Measurements from ENCODE around the gene AAGAB.
"Not testable (repeated sequence)": the region's sequence is repeated elsewhere in the genome, so short reads cannot be mapped to it uniquely, and the experiment has no call there.

Gene AAGAB

GRCh38 chr15:67280217-67280616, 25.8 kb upstream of the AAGAB start:
- Histone ChIP-seq H3K4me1 (ENCODE audit: control insufficient read depth in 5 of 5, insufficient read depth in 5 of 5, low read length in 5 of 5) (no peaks in the 10 kb centered on the region), H3K9ac (ENCODE audit: low read length in 5 of 5) (no peak overlapping the region), H3K36me3 (ENCODE audit: control insufficient read depth in 5 of 5, insufficient read depth in 5 of 5, low read length in 5 of 5) (no peaks in the 10 kb centered on the region), H3K9me3 (ENCODE audit: control insufficient read depth in 5 of 5, low read length in 5 of 5) (no peaks in the 10 kb centered on the region), H3K4me3 (ENCODE audit: low read depth in 1 of 5, low read length in 5 of 5) (no peak overlapping the region), H3K27ac (ENCODE audit: low read depth, low read length) (no peak overlapping the region), H3K27me3 (ENCODE audit: control insufficient read depth in 5 of 5, insufficient read depth in 4 of 5, low read length in 5 of 5) (no peaks in the 10 kb centered on the region)

- Histone ChIP-seq H3K27ac (ENCODE audit: low read depth, low read length) (no peak overlapping the region), H3K9me3 (ENCODE audit: control insufficient read depth in 5 of 5, low read length in 5 of 5) (peaks cover 0 to 8% (median 4%) of the 10 kb centered on the region in 5 donors), H3K9ac (ENCODE audit: low read length in 5 of 5) (no peak overlapping the region), H3K27me3 (ENCODE audit: control insufficient read depth in 5 of 5, insufficient read depth in 4 of 5, low read length in 5 of 5) (no peaks in the 10 kb centered on the region), H3K4me1 (ENCODE audit: control insufficient read depth in 5 of 5, insufficient read depth in 5 of 5, low read length in 5 of 5) (no peaks in the 10 kb centered on the region), H3K36me3 (ENCODE audit: control insufficient read depth in 5 of 5, insufficient read depth in 5 of 5, low read length in 5 of 5) (no peaks in the 10 kb centered on the region), H3K4me3 (ENCODE audit: low read depth in 1 of 5, low read length in 5 of 5) (no peak overlapping the region)
These were observed 22.2 kb upstream of the AAGAB start for GRCh38 chr15:67276666-67277065.

GRCh38 chr15:67274236-67274635, 19.8 kb upstream of the AAGAB start:
- H3K4me1 ChIP-seq (ENCODE audit: control insufficient read depth in 5 of 5, insufficient read depth in 5 of 5, low read length in 5 of 5) = no peaks in the 10 kb centered on the region
- peaks cover 0 to 8% (median 4%) of the 10 kb centered on the region in 5 donors for H3K9me3 ChIP-seq (ENCODE audit: control insufficient read depth in 5 of 5, low read length in 5 of 5)
- no peak overlapping the region for H3K4me3 ChIP-seq (ENCODE audit: low read depth in 1 of 5, low read length in 5 of 5)
- no peak overlapping the region for H3K27ac ChIP-seq (ENCODE audit: low read depth, low read length)
- no peaks in the 10 kb centered on the region for H3K27me3 ChIP-seq (ENCODE audit: control insufficient read depth in 5 of 5, insufficient read depth in 4 of 5, low read length in 5 of 5)
- no peak overlapping the region for H3K9ac ChIP-seq (ENCODE audit: low read length in 5 of 5)
- no peaks in the 10 kb centered on the region for H3K36me3 ChIP-seq (ENCODE audit: control insufficient read depth in 5 of 5, insufficient read depth in 5 of 5, low read length in 5 of 5)

GRCh38 chr15:67267951-67268941, 13.8 kb upstream of the AAGAB start:
- Histone ChIP-seq H3K9ac (ENCODE audit: low read length in 5 of 5) (no peak overlapping the region), H3K27ac (ENCODE audit: low read depth, low read length) (no peak overlapping the region), H3K4me1 (ENCODE audit: control insufficient read depth in 5 of 5, insufficient read depth in 5 of 5, low read length in 5 of 5) (no peaks in the 10 kb centered on the region), H3K4me3 (ENCODE audit: low read depth in 1 of 5, low read length in 5 of 5) (no peak overlapping the region), H3K27me3 (ENCODE audit: control insufficient read depth in 5 of 5, insufficient read depth in 4 of 5, low read length in 5 of 5) (no peaks in the 10 kb centered on the region), H3K9me3 (ENCODE audit: control insufficient read depth in 5 of 5, low read length in 5 of 5) (peaks cover 0 to 4% (median 0%) of the 10 kb centered on the region in 5 donors), H3K36me3 (ENCODE audit: control insufficient read depth in 5 of 5, insufficient read depth in 5 of 5, low read length in 5 of 5) (no peaks in the 10 kb centered on the region)

GRCh38 chr15:67267440-67267839, 13.0 kb upstream of the AAGAB start:
- no peak overlapping the region for H3K9ac ChIP-seq (ENCODE audit: low read length in 5 of 5)
- H3K9me3 ChIP-seq (ENCODE audit: control insufficient read depth in 5 of 5, low read length in 5 of 5) = peaks cover 0 to under 1% (median 0%) of the 10 kb centered on the region in 5 donors
- no peaks in the 10 kb centered on the region for H3K36me3 ChIP-seq (ENCODE audit: control insufficient read depth in 5 of 5, insufficient read depth in 5 of 5, low read length in 5 of 5)
- H3K27ac ChIP-seq (ENCODE audit: low read depth, low read length) = no peak overlapping the region
- H3K4me1 ChIP-seq (ENCODE audit: control insufficient read depth in 5 of 5, insufficient read depth in 5 of 5, low read length in 5 of 5) = no peaks in the 10 kb centered on the region
- H3K27me3 ChIP-seq (ENCODE audit: control insufficient read depth in 5 of 5, insufficient read depth in 4 of 5, low read length in 5 of 5) = no peaks in the 10 kb centered on the region
- no peak overlapping the region for H3K4me3 ChIP-seq (ENCODE audit: low read depth in 1 of 5, low read length in 5 of 5)

- Histone ChIP-seq H3K4me3 (ENCODE audit: low read depth in 1 of 5, low read length in 5 of 5) (no peak overlapping the region), H3K4me1 (ENCODE audit: control insufficient read depth in 5 of 5, insufficient read depth in 5 of 5, low read length in 5 of 5) (no peaks in the 10 kb centered on the region), H3K27me3 (ENCODE audit: control insufficient read depth in 5 of 5, insufficient read depth in 4 of 5, low read length in 5 of 5) (no peaks in the 10 kb centered on the region), H3K27ac (ENCODE audit: low read depth, low read length) (no peak overlapping the region), H3K9me3 (ENCODE audit: control insufficient read depth in 5 of 5, low read length in 5 of 5) (no peaks in the 10 kb centered on the region), H3K36me3 (ENCODE audit: control insufficient read depth in 5 of 5, insufficient read depth in 5 of 5, low read length in 5 of 5) (no peaks in the 10 kb centered on the region), H3K9ac (ENCODE audit: low read length in 5 of 5) (no peak overlapping the region)
These were observed 12.4 kb upstream of the AAGAB start for GRCh38 chr15:67266870-67267269.

- Histone ChIP-seq H3K4me1 (ENCODE audit: control insufficient read depth in 5 of 5, insufficient read depth in 5 of 5, low read length in 5 of 5) (peaks cover 0 to 7% (median 5%) of the 10 kb centered on the region in 5 donors), H3K27me3 (ENCODE audit: control insufficient read depth in 5 of 5, insufficient read depth in 4 of 5, low read length in 5 of 5) (no peaks in the 10 kb centered on the region), H3K9me3 (ENCODE audit: control insufficient read depth in 5 of 5, low read length in 5 of 5) (no peaks in the 10 kb centered on the region), H3K4me3 (ENCODE audit: low read depth in 1 of 5, low read length in 5 of 5) (no peak overlapping the region), H3K36me3 (ENCODE audit: control insufficient read depth in 5 of 5, insufficient read depth in 5 of 5, low read length in 5 of 5) (no peaks in the 10 kb centered on the region), H3K27ac (ENCODE audit: low read depth, low read length) (no peak overlapping the region), H3K9ac (ENCODE audit: low read length in 5 of 5) (no peak overlapping the region)
These were observed 5.3 kb upstream of the AAGAB start for GRCh38 chr15:67259806-67260205.

GRCh38 chr15:67259379-67259778, 4.9 kb upstream of the AAGAB start:
- Histone ChIP-seq H3K9me3 (ENCODE audit: control insufficient read depth in 5 of 5, low read length in 5 of 5) (no peaks in the 10 kb centered on the region), H3K36me3 (ENCODE audit: control insufficient read depth in 5 of 5, insufficient read depth in 5 of 5, low read length in 5 of 5) (no peaks in the 10 kb centered on the region), H3K4me3 (ENCODE audit: low read depth in 1 of 5, low read length in 5 of 5) (no peak overlapping the region), H3K27ac (ENCODE audit: low read depth, low read length) (no peak overlapping the region), H3K4me1 (ENCODE audit: control insufficient read depth in 5 of 5, insufficient read depth in 5 of 5, low read length in 5 of 5) (peaks cover 0 to 7% (median 5%) of the 10 kb centered on the region in 5 donors), H3K27me3 (ENCODE audit: control insufficient read depth in 5 of 5, insufficient read depth in 4 of 5, low read length in 5 of 5) (no peaks in the 10 kb centered on the region), H3K9ac (ENCODE audit: low read length in 5 of 5) (no peak overlapping the region)

GRCh38 chr15:67258412-67258811, 4.0 kb upstream of the AAGAB start:
- H3K4me1 ChIP-seq (ENCODE audit: control insufficient read depth in 5 of 5, insufficient read depth in 5 of 5, low read length in 5 of 5) = peaks cover 0 to 15% (median 14%) of the 10 kb centered on the region in 5 donors
- not testable (repeated sequence) for H3K27ac ChIP-seq (ENCODE audit: low read depth, low read length); H3K36me3 ChIP-seq (ENCODE audit: control insufficient read depth in 5 of 5, insufficient read depth in 5 of 5, low read length in 5 of 5); H3K9me3 ChIP-seq (ENCODE audit: control insufficient read depth in 5 of 5, low read length in 5 of 5); H3K4me3 ChIP-seq (ENCODE audit: low read depth in 1 of 5, low read length in 5 of 5); H3K27me3 ChIP-seq (ENCODE audit: control insufficient read depth in 5 of 5, insufficient read depth in 4 of 5, low read length in 5 of 5); H3K9ac ChIP-seq (ENCODE audit: low read length in 5 of 5)

GRCh38 chr15:67256051-67256450, 1.6 kb upstream of the AAGAB start:
- Histone ChIP-seq H3K4me3 (ENCODE audit: low read depth in 1 of 5, low read length in 5 of 5) (no peak overlapping the region), H3K36me3 (ENCODE audit: control insufficient read depth in 5 of 5, insufficient read depth in 5 of 5, low read length in 5 of 5) (no peaks in the 10 kb centered on the region), H3K27me3 (ENCODE audit: control insufficient read depth in 5 of 5, insufficient read depth in 4 of 5, low read length in 5 of 5) (no peaks in the 10 kb centered on the region), H3K4me1 (ENCODE audit: control insufficient read depth in 5 of 5, insufficient read depth in 5 of 5, low read length in 5 of 5) (peaks cover 0 to 25% (median 17%) of the 10 kb centered on the region in 5 donors), H3K27ac (ENCODE audit: low read depth, low read length) (no peak overlapping the region), H3K9ac (ENCODE audit: low read length in 5 of 5) (no peak overlapping the region), H3K9me3 (ENCODE audit: control insufficient read depth in 5 of 5, low read length in 5 of 5) (no peaks in the 10 kb centered on the region)

Data from subcutaneous abdominal adipose tissue (tissue), 5 donors.